Measurements from ENCODE around the gene SLC11A1. TPM values are rescaled to one million over a fixed set of nuclear protein-coding genes. Genes with fewer than 3 reads are reported as not detected.
A peak's percentile ranks its signal among the peaks of the same experiment; 100 is the strongest.

The SLC11A1 gene
- total RNA-seq, 1 donor from 2014 or later: 302 TPM

GRCh38 chr2:218423584-218423983 is 41.5 kb downstream of the SLC11A1 start:
- H3K4me3 ChIP-seq: no peak overlapping the region
- H3K27me3 ChIP-seq: no peaks in the 10 kb centered on the region
- no peaks in the 10 kb centered on the region for H3K9me3 ChIP-seq
- ATAC-seq (no peak), DNase-seq (no peak)
- no peaks in the 10 kb centered on the region for H3K4me1 ChIP-seq
- TF ChIP-seq, protein P1, sequence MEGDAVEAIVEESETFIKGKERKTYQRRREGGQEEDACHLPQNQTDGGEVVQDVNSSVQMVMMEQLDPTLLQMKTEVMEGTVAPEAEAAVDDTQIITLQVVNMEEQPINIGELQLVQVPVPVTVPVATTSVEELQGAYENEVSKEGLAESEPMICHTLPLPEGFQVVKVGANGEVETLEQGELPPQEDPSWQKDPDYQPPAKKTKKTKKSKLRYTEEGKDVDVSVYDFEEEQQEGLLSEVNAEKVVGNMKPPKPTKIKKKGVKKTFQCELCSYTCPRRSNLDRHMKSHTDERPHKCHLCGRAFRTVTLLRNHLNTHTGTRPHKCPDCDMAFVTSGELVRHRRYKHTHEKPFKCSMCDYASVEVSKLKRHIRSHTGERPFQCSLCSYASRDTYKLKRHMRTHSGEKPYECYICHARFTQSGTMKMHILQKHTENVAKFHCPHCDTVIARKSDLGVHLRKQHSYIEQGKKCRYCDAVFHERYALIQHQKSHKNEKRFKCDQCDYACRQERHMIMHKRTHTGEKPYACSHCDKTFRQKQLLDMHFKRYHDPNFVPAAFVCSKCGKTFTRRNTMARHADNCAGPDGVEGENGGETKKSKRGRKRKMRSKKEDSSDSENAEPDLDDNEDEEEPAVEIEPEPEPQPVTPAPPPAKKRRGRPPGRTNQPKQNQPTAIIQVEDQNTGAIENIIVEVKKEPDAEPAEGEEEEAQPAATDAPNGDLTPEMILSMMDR (IDR thresholded peaks at IDR 0.05): no peak
- H3K36me3 ChIP-seq: no peaks in the 10 kb centered on the region
- no peak overlapping the region for H3K27ac ChIP-seq
- intact Hi-C loops (cut with DNase I): no loop called here

DNA sequence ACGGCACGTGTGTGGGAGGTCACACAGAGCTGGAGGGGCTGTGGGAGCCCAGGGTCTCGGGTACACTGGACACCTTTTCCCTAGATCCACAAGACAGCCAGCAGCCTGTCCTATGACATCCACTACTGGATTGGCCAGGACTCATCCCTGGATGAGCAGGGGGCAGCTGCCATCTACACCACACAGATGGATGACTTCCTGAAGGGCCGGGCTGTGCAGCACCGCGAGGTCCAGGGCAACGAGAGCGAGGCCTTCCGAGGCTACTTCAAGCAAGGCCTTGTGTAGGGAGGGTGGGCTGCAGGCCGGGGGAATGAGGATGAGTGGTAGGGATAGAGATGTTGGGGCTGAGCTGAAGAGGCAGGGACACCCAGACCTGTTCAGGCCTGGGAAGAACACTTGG is 43.5 kb downstream of the SLC11A1 start:
- intact Hi-C loops (cut with DNase I): no loop called here
- Histone ChIP-seq H3K4me3 (no peak overlapping the region), H3K27me3 (no peaks in the 10 kb centered on the region), H3K36me3 (no peaks in the 10 kb centered on the region), H3K9me3 (no peaks in the 10 kb centered on the region), H3K4me1 (no peaks in the 10 kb centered on the region), H3K27ac (no peak overlapping the region)
- TF ChIP-seq, protein P1 (IDR thresholded peaks at IDR 0.05): no peak
- no peak for ATAC-seq
- no peak for DNase-seq

DNA sequence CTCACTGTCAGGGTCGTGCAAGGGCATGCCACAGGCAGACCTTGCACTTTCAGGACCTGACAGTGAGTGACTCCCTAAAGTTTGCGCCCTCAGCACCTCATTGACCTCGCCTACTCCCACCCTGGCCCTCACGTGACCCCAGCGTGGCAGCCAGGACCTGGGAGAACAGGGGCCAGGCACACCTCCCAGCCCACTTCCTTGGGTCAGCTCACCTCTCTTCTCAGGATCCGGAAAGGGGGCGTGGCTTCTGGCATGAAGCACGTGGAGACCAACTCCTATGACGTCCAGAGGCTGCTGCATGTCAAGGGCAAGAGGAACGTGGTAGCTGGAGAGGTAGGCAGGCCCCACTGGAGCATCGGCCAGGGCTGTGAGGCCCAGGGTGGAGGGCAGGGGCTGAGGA is 45.7 kb downstream of the SLC11A1 start:
- Histone ChIP-seq H3K9me3 (no peaks in the 10 kb centered on the region), H3K4me1 (no peaks in the 10 kb centered on the region), H3K4me3 (no peak overlapping the region), H3K27ac (no peak overlapping the region), H3K27me3 (no peaks in the 10 kb centered on the region), H3K36me3 (no peaks in the 10 kb centered on the region)
- DNase-seq (peak; percentile 52), ATAC-seq (no peak)
- intact Hi-C loops (cut with DNase I): no loop called here
- TF ChIP-seq, protein P1 (IDR thresholded peaks at IDR 0.05): no peak

DNA sequence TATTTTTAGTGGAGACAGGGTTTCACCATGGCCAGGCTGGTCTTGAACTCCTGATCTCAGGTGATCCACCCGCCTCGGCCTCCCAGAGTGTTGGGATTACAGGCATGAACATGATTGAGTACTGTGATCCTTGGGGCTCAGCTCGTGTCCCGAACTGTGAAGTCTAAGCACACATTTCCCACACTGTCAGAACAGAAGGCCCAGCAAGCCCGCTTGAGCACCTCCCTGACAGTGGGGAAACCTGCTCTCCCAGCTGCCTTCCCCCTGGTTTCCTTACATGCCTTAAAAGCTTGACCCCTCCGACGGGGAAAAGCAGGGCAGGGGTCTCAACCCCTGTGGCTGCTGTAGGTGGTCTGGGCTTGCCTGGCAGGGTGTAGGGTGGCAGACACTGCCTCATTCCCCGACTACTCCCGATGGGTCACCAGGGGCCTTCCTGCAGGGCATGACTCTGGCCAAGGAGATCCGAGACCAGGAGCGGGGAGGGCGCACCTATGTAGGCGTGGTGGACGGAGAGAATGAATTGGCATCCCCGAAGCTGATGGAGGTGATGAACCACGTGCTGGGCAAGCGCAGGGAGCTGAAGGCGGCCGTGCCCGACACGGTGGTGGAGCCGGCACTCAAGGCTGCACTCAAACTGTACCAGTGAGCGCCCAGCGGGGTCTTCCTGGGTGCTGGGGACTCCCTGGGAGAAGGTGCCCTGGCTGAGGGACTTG is 46.9 kb downstream of the SLC11A1 start:
- Histone ChIP-seq H3K4me1 (no peaks in the 10 kb centered on the region), H3K27ac (no peak overlapping the region), H3K9me3 (no peaks in the 10 kb centered on the region), H3K4me3 (no peak overlapping the region), H3K36me3 (no peaks in the 10 kb centered on the region), H3K27me3 (no peaks in the 10 kb centered on the region)
- ATAC-seq: no peak
- intact Hi-C loops (cut with DNase I): no loop called here
- peak; percentile 23 for DNase-seq
- TF ChIP-seq, protein P1 (IDR thresholded peaks at IDR 0.05): no peak

- H3K36me3 ChIP-seq: no peaks in the 10 kb centered on the region
- H3K9me3 ChIP-seq: no peaks in the 10 kb centered on the region
- H3K4me3 ChIP-seq: no peak overlapping the region
- DNase-seq (peak; percentile 46), ATAC-seq (no peak)
- no peak overlapping the region for H3K27ac ChIP-seq
- intact Hi-C loops (cut with DNase I): no loop called here
- TF ChIP-seq, protein P1 (IDR thresholded peaks at IDR 0.05): no peak
- H3K27me3 ChIP-seq: no peaks in the 10 kb centered on the region
- H3K4me1 ChIP-seq: no peaks in the 10 kb centered on the region
These were observed 48.0 kb downstream of the SLC11A1 start for GRCh38 chr2:218429911-218430692.
